Activated B cell treated with CpG ODN at 0.5 μM for 24 hours (primary cell): ENCODE data around the gene STRBP. TPM values are rescaled to one million over a fixed set of nuclear protein-coding genes. Genes with fewer than 3 reads are reported as not detected.

ENCODE experiments used
- ATAC-seq: fragments of 200-7000 bp; cut with Tn5 transposase; one replicate; pipeline ENCODE4 v1.10.0; 2021; ENCODE audit warnings: low read depth, mild to moderate bottlenecking, moderate library complexity
- CTCF ChIA-PET: fragments of 350-600 bp; sonication (Branson Sonifier 250); formaldehyde crosslinking; loops from one replicate; lab custom pipeline; 2021; ENCODE audit warnings: antibody characterized with exemption; lab: Charles Lee
- POLR2A ChIA-PET: fragments of 350-600 bp; sonication (Branson Sonifier 250); formaldehyde crosslinking; loops from one replicate; lab custom pipeline; 2021; ENCODE audit warnings: antibody characterized with exemption; lab: Charles Lee
- DNase-seq: peaks from one replicate; pipeline ENCODE4 v3.0.0; 2022
- H3K27ac Mint-ChIP-seq: one replicate; pipeline ENCODE4 v1.8.0; 2020; ENCODE audit warnings: mixed read lengths
- H3K27me3 Mint-ChIP-seq: one replicate; pipeline ENCODE4 v1.8.0; 2021; ENCODE audit warnings: mixed read lengths
- H3K36me3 Mint-ChIP-seq: one replicate; pipeline ENCODE4 v1.8.0; 2021; ENCODE audit warnings: low read depth, mixed read lengths
- H3K4me1 Mint-ChIP-seq: one replicate; pipeline ENCODE4 v1.8.0; 2021; ENCODE audit warnings: mixed read lengths
- H3K4me3 Mint-ChIP-seq: one replicate; pipeline ENCODE4 v1.8.0; 2020; ENCODE audit warnings: mild to moderate bottlenecking, mixed read lengths
- H3K9me3 Mint-ChIP-seq: one replicate; pipeline ENCODE4 v1.8.0; 2020; ENCODE audit warnings: mixed read lengths
- intact Hi-C: fragments of 100-400 bp; cut with micrococcal nuclease; formaldehyde crosslinking; loops from one replicate; pipeline ENCODE4 v1.15.1; 2024
- total RNA-seq: library from RNA; stranded (reverse); gene quantifications from 2 replicates; pipeline ENCODE4 v1.2.3, GENCODE V29; 2022
- TF ChIP-seq, protein P1 (sequence below): fragments of 200-600 bp; IDR thresholded peaks from one replicate; pipeline ENCODE4 v1.8.0; 2022; ENCODE audit warnings: antibody characterized with exemption, mild to moderate bottlenecking

The STRBP gene
- total RNA-seq, 1 donor from 2014 or later = 127 TPM

DNA sequence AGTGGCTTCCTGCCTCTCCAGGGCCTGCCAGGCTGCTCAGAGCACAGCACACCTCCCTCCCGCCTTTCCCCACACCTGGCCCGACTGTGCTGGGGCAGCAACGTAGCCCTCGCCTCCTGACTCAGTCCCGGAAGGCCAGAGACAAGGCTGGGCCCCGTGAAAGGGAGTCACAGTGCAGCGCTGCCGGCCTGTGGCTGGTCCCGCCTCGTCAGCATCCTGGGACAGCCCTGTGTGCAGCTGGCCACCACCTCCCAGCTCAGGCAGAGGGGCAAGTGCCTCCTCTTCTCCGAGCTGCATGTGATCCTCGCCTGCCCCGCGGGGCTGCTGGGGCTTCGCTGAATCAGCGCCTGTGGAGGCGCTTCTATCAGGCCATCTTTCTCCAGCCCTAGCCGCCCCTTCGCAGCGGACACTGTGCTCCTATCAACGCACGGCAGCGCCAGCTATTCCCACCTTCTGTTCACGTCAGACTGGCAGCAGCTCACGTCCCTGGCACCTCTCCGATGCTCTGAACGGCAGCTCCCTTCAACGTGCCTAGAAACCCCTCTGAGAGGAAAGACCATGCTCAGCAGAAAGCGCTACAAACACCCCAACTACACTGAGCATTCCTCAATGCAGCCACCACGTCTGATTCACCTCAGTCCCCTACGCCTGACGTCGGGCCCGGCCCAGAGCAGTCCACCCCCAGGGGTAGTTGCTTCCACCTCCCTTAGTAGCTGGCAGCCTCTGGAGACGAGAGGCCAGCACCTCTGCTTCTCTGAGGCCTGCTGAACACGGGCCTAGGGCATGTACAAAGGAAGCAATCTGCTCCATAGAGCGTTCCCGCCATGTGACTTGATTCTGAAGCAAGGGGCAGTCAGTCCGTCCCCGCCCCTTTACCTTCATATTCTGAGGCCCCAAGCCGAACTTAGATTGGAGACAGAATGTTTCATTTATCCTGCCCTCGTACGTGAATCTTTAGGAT, 156.1 kb downstream of the STRBP start:
- H3K9me3 Mint-ChIP-seq = no peaks in the 10 kb centered on the region
- peak; percentile 28 for ATAC-seq
- no peak for DNase-seq
- intact Hi-C loops = no loop called here
- H3K4me3 Mint-ChIP-seq = no peak overlapping the region
- ChIA-PET CTCF (no interaction called here), POLR2A (interaction anchor here (0.5 to 0.6 kb wide), 2 partner anchors 13 to 122 kb away, joined by 3 to 6 read pairs; no protein-coding TSS in a partner anchor)
- TF ChIP-seq, protein P1, sequence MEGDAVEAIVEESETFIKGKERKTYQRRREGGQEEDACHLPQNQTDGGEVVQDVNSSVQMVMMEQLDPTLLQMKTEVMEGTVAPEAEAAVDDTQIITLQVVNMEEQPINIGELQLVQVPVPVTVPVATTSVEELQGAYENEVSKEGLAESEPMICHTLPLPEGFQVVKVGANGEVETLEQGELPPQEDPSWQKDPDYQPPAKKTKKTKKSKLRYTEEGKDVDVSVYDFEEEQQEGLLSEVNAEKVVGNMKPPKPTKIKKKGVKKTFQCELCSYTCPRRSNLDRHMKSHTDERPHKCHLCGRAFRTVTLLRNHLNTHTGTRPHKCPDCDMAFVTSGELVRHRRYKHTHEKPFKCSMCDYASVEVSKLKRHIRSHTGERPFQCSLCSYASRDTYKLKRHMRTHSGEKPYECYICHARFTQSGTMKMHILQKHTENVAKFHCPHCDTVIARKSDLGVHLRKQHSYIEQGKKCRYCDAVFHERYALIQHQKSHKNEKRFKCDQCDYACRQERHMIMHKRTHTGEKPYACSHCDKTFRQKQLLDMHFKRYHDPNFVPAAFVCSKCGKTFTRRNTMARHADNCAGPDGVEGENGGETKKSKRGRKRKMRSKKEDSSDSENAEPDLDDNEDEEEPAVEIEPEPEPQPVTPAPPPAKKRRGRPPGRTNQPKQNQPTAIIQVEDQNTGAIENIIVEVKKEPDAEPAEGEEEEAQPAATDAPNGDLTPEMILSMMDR = no peak
- no peaks in the 10 kb centered on the region for H3K27me3 Mint-ChIP-seq
- peaks cover 11% of the 10 kb centered on the region for H3K4me1 Mint-ChIP-seq
- H3K27ac Mint-ChIP-seq = peak overlapping the region; percentile 76
- H3K36me3 Mint-ChIP-seq = peaks cover 92% of the 10 kb centered on the region

DNA sequence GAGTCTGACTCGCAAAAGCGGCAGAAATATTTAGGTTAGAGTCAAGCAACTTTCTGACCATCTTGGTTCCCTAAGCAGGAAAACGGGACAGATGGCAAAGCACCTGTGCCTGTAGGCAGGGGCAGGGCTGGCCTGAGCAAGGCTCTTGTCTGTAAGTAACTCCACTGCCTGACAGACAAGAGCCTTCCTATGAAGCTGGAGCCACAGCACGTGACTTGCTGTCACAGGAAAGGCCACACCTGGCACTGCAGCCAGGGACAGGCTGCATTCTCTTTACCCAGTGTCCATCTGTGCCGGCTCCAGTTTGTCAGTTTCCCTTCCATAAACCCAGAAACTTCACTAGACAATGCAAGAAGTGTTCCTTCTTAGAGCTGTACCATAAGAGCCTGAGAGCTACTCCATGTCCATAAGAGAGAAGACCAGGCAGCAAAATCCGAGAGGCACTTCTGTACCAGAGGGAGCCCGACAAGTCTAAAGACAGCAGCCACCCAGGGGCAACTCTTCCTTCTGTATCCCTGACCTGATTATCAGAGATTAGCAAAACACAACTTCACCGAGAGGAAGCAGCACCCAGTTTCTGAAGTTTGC, 156.9 kb downstream of the STRBP start:
- ATAC-seq (no peak), DNase-seq (no peak)
- Mint-ChIP-seq H3K4me3 (no peak overlapping the region), H3K9me3 (no peaks in the 10 kb centered on the region), H3K27me3 (no peaks in the 10 kb centered on the region), H3K4me1 (peaks cover 11% of the 10 kb centered on the region), H3K36me3 (peaks cover 94% of the 10 kb centered on the region), H3K27ac (peak overlapping the region; percentile 76)
- ChIA-PET POLR2A (interaction anchor here (0.5 kb wide), 1 partner anchor 14 kb away, joined by 3 read pairs; no protein-coding TSS in a partner anchor), CTCF (no interaction called here)
- TF ChIP-seq, protein P1 = no peak
- intact Hi-C loops = no loop called here

DNA sequence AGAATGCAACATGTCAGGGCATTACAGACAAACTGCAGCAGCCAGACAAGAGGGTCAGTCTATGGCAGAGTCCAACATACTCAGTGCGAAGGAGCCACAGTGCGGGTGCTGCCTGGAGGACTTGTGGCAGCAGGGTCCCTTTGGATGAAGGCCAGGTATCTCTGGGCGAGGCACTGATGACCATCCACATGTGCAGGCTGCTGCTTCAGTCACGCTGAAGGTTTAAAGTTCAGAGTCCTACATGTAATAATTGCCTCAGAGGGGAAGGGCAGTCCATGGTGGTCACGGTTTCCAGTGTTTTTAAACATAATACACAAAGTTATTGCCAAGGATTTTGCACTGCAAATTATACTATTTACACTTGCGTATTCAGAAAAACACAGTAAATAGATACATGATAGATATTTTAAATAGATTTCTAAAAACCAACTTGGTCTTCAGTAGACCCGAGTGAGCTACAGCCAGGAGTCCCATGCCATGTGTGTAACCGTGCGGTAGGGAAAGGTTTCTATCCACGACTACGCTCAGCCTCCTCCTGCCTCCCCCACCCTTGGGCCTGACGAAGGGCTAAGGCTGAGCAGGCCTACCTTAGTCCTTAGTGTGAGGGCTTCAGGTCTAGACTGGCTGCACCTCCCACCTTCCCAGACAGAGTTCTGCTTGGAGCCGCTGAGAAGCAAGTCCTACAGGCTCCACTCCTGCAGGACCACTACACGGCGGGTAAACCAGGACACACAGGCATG, 158.7 kb downstream of the STRBP start:
- CTCF ChIA-PET = interaction anchor here (1.3 kb wide), 1 partner anchor 8 kb away, joined by 4 read pairs; no protein-coding TSS in a partner anchor
- H3K4me1 Mint-ChIP-seq = peaks cover 11% of the 10 kb centered on the region
- TF ChIP-seq, protein P1 = no peak
- peak overlapping the region; percentile 16 for H3K27ac Mint-ChIP-seq
- H3K27me3 Mint-ChIP-seq = no peaks in the 10 kb centered on the region
- ATAC-seq = no peak
- intact Hi-C loops = no loop called here
- no peak overlapping the region for H3K4me3 Mint-ChIP-seq
- peaks cover 91% of the 10 kb centered on the region for H3K36me3 Mint-ChIP-seq
- DNase-seq = no peak
- H3K9me3 Mint-ChIP-seq = no peaks in the 10 kb centered on the region
- POLR2A ChIA-PET = no interaction called here

DNA sequence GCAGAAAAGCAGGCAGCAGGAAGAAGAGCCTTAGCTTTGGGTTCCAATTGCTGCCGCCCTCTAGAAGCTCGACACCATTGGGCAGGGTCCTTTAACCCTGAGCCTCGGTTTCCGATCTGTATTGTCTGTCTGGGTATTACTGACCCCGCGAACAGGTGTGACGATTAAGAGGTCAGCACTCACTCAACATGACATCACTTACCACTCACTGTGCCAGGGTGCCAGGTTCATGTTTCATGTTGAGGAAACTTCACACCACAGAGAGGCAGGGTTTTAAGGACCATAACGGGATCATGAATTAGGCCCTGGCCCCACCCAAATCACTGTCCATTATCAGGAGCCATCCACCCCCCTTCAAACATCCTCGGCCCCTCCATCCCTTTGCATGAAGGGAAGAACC, 159.4 kb downstream of the STRBP start:
- intact Hi-C loops = no loop called here
- ATAC-seq = no peak
- no peaks in the 10 kb centered on the region for H3K27me3 Mint-ChIP-seq
- peaks cover 88% of the 10 kb centered on the region for H3K36me3 Mint-ChIP-seq
- TF ChIP-seq, protein P1 = no peak
- no peak for DNase-seq
- H3K4me3 Mint-ChIP-seq = no peak overlapping the region
- CTCF ChIA-PET = no interaction called here
- H3K4me1 Mint-ChIP-seq = peaks cover 11% of the 10 kb centered on the region
- H3K9me3 Mint-ChIP-seq = no peaks in the 10 kb centered on the region
- POLR2A ChIA-PET = interaction anchor here (0.5 kb wide), 1 partner anchor 59 kb away, joined by 6 read pairs; no protein-coding TSS in a partner anchor
- H3K27ac Mint-ChIP-seq = peak overlapping the region; percentile 16
